ENCODE results near the gene HOXA10.

The HOXA10 gene

GRCh38 chr7:27188386-27189294 is 14.5 kb upstream of the HOXA10 start:
- Mint-ChIP-seq H3K4me3 (peak overlapping the region; percentile 77), H3K36me3 (no peaks in the 10 kb centered on the region), H3K27ac (no peak overlapping the region), H3K9me3 (ENCODE audit: low read depth) (no peaks in the 10 kb centered on the region), H3K27me3 (peaks cover 51% of the 10 kb centered on the region), H3K4me1 (ENCODE audit: low read depth) (peaks cover 62% of the 10 kb centered on the region)

- H3K9me3 Mint-ChIP-seq (ENCODE audit: low read depth), result no peaks in the 10 kb centered on the region
- H3K4me3 Mint-ChIP-seq, result peak overlapping the region; percentile 77
- H3K27me3 Mint-ChIP-seq, result peaks cover 48% of the 10 kb centered on the region
- peaks cover 58% of the 10 kb centered on the region for H3K4me1 Mint-ChIP-seq (ENCODE audit: low read depth)
- H3K36me3 Mint-ChIP-seq, result no peaks in the 10 kb centered on the region
- no peak overlapping the region for H3K27ac Mint-ChIP-seq
Measured at GRCh38 chr7:27187475-27188385, 13.6 kb upstream of the HOXA10 start.

- H3K9me3 Mint-ChIP-seq (ENCODE audit: low read depth), result no peaks in the 10 kb centered on the region
- H3K4me3 Mint-ChIP-seq, result peak overlapping the region; percentile 80
- no peaks in the 10 kb centered on the region for H3K36me3 Mint-ChIP-seq
- H3K27ac Mint-ChIP-seq, result no peak overlapping the region
- H3K27me3 Mint-ChIP-seq, result peaks cover 50% of the 10 kb centered on the region
- H3K4me1 Mint-ChIP-seq (ENCODE audit: low read depth), result peaks cover 53% of the 10 kb centered on the region
Measured at GRCh38 chr7:27186668-27187474, 12.8 kb upstream of the HOXA10 start.

GRCh38 chr7:27185854-27186667 is 11.9 kb upstream of the HOXA10 start:
- Mint-ChIP-seq H3K36me3 (no peaks in the 10 kb centered on the region), H3K27me3 (peaks cover 51% of the 10 kb centered on the region), H3K27ac (no peak overlapping the region), H3K4me3 (peak overlapping the region; percentile 80), H3K9me3 (ENCODE audit: low read depth) (no peaks in the 10 kb centered on the region), H3K4me1 (ENCODE audit: low read depth) (peaks cover 53% of the 10 kb centered on the region)

- Mint-ChIP-seq H3K36me3 (no peaks in the 10 kb centered on the region), H3K9me3 (ENCODE audit: low read depth) (no peaks in the 10 kb centered on the region), H3K4me3 (peak within 1 kb of the TSS; percentile 80), H3K4me1 (ENCODE audit: low read depth) (peaks cover 53% of the 10 kb centered on the region), H3K27ac (no peak within 1 kb of the TSS), H3K27me3 (peaks cover 47% of the 10 kb centered on the region)
Measured at GRCh38 chr7:27185013-27185853, 11.1 kb upstream of the HOXA10 start, which contains the start of gene HOXA11. Gene HOXA11, minus strand, starts transcription at chr7:27185232. Its CDS starts 88 bp downstream, at chr7:27185144.

- Mint-ChIP-seq H3K27me3 (peaks cover 44% of the 10 kb centered on the region), H3K9me3 (ENCODE audit: low read depth) (no peaks in the 10 kb centered on the region), H3K36me3 (no peaks in the 10 kb centered on the region), H3K4me3 (peak overlapping the region; percentile 80), H3K4me1 (ENCODE audit: low read depth) (peaks cover 50% of the 10 kb centered on the region), H3K27ac (no peak overlapping the region)
Measured at GRCh38 chr7:27184337-27185012, 10.4 kb upstream of the HOXA10 start.

- Mint-ChIP-seq H3K36me3 (no peaks in the 10 kb centered on the region), H3K27me3 (peaks cover 51% of the 10 kb centered on the region), H3K4me1 (ENCODE audit: low read depth) (peaks cover 46% of the 10 kb centered on the region), H3K9me3 (ENCODE audit: low read depth) (no peaks in the 10 kb centered on the region), H3K27ac (no peak overlapping the region), H3K4me3 (peak overlapping the region; percentile 56)
Measured at GRCh38 chr7:27183682-27184336, 9.7 kb upstream of the HOXA10 start.

GRCh38 chr7:27182861-27183681 is 9.0 kb upstream of the HOXA10 start:
- H3K4me1 Mint-ChIP-seq (ENCODE audit: low read depth), result peaks cover 39% of the 10 kb centered on the region
- no peaks in the 10 kb centered on the region for H3K9me3 Mint-ChIP-seq (ENCODE audit: low read depth)
- no peak overlapping the region for H3K27ac Mint-ChIP-seq
- H3K27me3 Mint-ChIP-seq, result peaks cover 49% of the 10 kb centered on the region
- H3K36me3 Mint-ChIP-seq, result no peaks in the 10 kb centered on the region
- peak overlapping the region; percentile 10 for H3K4me3 Mint-ChIP-seq

- Mint-ChIP-seq H3K36me3 (no peaks in the 10 kb centered on the region), H3K4me3 (no peak overlapping the region), H3K9me3 (ENCODE audit: low read depth) (no peaks in the 10 kb centered on the region), H3K4me1 (ENCODE audit: low read depth) (peaks cover 34% of the 10 kb centered on the region), H3K27me3 (peaks cover 48% of the 10 kb centered on the region), H3K27ac (no peak overlapping the region)
Measured at GRCh38 chr7:27182285-27182841, 8.2 kb upstream of the HOXA10 start.

GRCh38 chr7:27181795-27182275 is 7.7 kb upstream of the HOXA10 start:
- Mint-ChIP-seq H3K4me1 (ENCODE audit: low read depth) (peaks cover 30% of the 10 kb centered on the region), H3K4me3 (no peak overlapping the region), H3K9me3 (ENCODE audit: low read depth) (no peaks in the 10 kb centered on the region), H3K27ac (no peak overlapping the region), H3K27me3 (peaks cover 44% of the 10 kb centered on the region), H3K36me3 (no peaks in the 10 kb centered on the region)
